GM19452 (cell line): ENCODE results near the gene ADCY2.

Source experiments
- ATAC-seq: cut with Tn5 transposase; IDR thresholded peaks from one replicate; pipeline ENCODE4 v1.9.1; 2021; ENCODE audit not compliant: unreplicated experiment

Gene ADCY2

DNA sequence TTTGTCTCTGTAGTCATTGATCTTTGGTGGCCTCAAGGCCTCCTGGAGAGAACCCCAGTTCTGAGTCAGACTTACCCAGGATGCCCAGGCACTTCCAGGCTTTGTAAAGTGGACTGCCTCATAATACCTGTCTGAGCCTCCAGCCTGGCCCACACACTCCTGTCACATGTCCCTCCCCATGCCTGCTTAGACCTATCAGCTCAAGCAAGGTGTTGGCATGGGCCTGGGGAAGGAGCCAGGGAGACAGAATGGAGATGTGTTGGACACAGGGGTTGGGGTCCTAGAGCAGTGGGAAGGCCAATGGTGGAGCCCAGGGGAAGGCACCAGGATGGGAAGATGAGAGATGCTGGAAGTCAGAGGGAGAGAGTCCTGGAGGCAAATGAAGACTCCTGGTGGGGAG, 318.8 kb downstream of the ADCY2 start:
- ATAC-seq = no peak

DNA sequence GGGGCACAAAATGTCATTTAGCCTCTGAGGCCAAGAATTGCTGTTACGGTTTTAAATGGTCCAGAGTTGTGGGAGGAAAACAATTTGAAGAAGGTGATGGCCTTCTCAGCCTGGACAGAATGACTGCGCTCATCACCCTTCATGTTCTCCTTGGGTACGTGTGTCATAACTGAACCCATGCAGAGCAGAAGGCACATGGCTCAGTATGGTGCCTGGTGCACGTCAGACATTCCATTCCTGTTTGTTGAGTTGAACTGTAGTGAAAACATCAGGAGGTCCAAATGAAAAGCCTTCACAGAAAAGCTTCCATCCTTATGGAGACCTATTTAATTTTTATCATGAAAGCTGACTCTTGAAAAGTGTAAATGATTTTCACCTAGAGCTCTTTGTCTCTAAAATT, 321.8 kb downstream of the ADCY2 start:
- no peak for ATAC-seq

DNA sequence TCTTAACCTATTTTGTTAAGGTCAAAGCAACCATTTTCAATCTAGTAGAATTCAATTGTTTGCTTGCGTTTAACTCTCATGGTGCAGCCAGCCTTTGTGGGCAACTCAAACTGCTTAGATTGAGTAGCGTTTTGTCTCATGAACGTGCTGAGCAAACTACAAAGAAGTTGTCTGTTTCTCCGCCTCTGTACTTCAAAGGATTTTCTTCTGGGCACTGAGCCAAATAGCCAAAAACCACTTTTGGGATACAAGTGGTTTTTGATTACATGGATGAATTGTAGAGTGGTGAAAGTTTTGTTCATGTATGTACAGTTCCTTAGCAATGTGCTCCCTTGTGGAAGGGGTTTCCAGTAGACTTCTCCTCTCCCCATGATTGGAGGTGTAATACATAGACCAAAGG, 332.1 kb downstream of the ADCY2 start:
- no peak for ATAC-seq

DNA sequence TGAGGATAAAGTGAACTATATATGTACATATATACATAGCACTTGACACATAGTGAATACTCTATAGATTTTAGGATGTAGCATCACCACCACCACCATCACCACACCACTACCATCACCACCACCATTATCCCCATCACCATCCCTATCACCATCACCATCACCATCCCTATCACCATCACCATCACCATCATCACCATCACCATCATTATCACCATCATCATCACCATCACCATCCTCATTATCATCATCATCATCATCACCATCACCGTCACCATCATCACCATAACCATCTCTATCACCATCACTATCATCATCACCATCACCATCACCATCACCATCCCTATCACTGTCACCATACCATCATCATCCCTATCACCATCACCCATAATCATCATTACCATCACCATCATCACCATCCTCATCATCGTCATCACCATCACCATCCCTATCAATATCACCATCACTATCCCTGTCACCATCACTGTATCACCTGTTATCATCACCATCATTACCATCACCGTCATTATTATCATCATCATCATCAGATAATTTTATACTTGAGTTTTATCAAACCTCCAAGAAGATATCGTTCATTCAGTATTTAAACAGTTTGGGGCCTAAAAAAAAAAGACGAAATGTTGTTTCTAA, 345.6 kb downstream of the ADCY2 start:
- ATAC-seq = no peak

DNA sequence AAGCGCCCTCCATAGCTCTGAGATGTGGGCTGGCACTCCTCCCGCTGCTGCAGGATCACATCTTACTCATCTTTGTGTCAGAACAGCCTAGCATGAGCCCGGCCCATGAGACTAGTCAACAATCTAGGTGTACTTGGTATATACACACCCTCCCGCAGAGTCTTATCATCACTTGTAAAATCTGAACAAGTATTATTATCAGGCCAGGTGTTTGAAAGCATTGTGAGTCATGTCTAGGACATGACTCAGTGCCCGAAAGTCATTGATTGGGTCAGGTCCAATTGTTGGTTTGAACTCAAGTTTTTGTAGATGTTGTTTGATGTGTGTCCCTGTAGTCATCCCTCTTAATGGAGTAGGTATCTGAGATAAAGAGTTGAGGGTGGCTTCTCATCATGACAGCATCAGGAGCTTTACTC, 346.3 kb downstream of the ADCY2 start:
- no peak for ATAC-seq

DNA sequence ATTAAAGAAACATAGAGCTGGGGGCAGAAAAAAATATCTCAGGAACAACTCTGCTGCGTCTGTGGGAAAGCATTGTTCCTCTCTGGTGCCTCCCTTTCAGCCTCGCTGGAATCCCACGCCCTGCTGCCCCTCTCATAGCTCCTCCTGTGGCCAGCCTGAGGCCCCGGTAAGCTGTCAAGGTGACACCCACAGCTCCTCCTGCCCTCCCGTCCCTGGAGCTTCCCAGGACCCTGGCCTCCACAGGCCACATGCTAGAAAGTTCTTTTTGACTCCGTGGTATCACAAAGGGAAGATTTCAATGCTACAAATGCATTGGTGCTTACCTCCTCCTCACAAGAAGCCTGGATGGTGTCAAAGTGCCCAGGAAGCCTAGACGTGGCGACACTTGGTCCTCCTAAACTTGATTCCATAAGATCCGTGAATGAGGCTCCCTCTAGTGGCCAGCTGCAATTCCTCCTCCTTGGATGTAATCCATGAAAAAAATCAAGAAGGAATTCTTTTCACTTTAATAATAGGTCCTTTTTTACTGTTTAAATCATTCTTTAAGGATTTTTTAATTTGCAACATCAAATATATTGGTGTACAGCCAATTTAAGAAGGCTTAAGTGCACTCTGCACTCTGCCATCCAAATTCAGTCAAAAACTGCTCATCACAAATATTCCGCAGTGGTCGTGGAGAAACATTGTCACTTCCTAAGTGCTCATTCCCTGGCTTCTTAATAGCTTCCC, 350.1 kb downstream of the ADCY2 start:
- ATAC-seq = no peak

DNA sequence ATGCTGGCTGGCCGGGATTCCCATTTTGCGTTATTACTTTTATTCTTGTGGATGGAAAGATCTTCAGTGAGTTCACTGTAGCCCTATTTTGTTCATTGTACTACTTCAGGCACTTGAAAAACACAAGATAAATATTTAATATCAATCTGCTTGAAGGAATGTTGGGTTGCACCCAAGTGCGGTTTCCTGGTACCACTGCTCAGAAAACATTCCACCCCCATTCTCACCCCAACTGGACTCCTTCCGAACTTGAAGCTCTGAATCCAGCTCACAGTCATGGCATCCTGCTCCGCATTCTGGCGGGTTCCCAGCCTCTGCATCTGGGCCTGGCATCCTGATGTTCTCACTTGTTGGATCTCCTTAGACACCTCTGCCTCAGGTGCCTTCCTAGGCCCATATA, 351.8 kb downstream of the ADCY2 start:
- no peak for ATAC-seq

DNA sequence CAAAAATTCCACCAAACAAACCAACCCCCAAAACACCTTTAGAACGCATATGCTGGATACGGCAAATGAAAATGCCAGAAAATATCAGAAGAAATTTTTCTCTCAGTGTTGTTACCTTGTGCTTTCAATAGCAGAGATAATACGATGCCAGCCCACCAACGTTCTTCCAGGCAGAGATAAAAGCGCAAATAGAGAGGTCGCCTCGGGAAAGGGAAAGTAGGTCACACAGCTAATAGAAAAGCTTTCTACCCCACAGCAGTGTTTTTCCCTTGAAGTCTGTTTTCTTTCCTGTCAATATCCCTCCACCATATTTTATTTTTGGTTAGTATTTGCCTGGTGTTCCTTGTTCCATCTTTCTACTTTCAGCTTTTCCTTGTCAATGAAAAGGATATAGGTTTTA, 353.7 kb downstream of the ADCY2 start:
- ATAC-seq = no peak

DNA sequence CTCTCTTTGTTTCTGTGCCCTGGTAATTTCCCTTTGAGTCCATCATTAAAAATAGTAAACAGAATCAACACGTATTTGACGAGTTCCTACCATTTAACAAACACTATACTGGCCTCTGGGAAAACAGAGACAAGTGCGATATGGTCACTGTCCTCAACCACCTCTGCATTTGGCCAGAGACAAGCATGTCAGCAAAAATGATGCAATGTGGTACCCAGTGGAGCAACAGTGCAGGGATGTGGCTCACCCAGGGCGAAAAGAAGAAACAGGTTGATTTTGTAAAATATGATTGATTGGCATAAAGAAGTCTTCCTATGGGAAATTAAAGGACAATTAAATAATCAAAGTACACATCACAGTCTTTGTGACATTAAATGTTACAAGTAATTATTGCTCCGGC, 355.9 kb downstream of the ADCY2 start:
- no peak for ATAC-seq

DNA sequence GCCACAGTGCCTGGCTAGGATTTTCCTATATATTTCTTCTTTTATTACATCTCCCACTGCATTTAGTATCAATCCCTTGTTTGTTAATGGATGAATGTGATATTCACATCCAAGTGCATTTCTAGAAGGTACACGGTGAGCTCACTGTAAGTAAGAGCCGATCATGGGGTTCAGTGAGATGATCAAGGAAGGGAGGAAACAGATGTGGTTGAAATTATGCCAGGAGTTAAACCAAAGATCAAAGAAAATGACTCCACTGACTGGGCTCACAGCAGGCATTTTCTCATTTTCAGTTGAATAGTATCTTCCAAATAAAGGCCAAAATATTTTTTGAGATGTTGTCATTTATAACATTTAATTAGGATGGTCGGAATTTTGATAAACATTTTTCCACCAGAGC, 357.2 kb downstream of the ADCY2 start:
- no peak for ATAC-seq

DNA sequence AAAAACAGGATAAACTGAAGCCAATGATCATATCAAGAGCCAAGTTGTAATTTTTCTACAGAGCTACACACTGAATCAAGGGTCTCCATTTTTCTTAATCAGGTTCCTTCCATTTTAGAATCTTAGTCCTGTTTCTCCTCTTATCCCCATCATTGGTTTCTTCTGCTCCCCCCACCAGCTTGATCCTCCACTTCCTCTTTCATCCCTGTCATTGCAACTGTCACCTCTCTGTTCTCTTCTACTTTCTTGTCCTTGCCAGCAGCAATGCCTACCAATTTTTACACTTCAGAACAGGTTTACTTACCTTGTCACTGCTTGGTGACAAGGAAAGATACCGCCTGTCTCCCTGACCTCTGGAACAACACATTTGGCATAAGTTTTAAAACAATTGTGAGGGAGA, 357.7 kb downstream of the ADCY2 start:
- ATAC-seq = no peak

DNA sequence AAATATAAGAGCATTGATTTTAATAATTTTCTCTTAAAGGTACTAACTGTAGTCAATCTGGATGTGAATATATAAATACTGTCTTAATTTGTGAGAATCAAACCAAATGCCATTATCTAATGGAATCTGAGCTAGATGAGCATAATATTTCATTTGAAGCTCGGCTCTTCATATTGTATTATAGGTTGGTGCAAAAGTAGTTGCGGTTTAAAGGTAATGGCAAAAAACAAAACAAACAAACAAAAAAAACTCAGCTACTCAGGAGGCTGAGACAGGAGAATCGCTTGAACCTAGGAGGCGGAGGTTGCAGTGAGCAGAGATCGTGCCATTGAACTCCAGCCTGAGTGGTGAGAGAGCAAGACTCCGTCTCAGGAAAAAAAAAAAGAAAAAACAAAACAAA, 358.6 kb downstream of the ADCY2 start:
- ATAC-seq = no peak

DNA sequence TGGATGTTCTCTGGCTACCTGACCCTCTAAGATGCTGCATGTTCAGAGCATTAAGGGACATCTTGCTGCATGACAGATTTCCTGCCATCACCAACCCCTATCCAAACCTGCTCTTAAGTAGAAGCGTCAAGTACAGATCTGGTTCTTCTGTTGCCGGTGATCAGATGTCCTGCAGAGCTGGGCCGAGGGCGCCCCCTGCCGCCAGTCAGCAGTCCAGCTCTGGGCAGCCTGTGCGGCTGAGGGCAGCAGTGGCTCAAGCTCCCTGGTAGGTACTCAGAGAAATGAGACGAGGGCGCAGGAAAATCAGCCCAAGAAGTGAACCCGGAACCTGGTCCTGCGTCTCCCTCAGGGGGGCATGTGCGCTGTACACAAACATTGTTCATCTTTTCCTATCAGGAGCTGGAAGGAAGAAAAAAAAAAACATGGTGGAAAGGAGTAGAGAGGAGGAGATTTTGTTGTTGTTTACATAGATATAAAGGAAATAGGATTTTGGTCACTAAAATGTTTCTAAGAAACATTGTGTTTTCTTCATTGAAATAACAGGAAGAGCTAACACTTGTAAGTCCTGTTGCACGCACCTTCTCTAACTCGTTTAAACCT, 359.2 kb downstream of the ADCY2 start:
- ATAC-seq = no peak

DNA sequence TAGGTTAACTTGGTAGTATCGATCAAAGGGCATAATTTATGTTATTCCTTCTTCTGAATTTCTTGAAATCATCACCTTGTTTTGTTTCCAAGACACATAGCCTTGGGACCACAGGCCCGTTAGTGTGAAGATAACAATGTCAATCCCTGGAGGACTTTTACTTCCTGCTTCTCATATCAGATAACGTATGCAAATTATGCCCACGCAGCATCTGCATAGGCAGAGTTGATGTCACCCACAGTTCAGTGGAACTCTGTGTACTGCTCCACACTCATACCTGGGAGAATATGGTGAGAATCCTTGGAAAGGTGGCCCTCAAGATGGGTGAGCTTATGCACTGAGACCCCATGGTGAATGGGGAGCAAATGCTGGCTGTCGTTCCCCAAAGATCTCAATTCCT, 360.0 kb downstream of the ADCY2 start:
- no peak for ATAC-seq

DNA sequence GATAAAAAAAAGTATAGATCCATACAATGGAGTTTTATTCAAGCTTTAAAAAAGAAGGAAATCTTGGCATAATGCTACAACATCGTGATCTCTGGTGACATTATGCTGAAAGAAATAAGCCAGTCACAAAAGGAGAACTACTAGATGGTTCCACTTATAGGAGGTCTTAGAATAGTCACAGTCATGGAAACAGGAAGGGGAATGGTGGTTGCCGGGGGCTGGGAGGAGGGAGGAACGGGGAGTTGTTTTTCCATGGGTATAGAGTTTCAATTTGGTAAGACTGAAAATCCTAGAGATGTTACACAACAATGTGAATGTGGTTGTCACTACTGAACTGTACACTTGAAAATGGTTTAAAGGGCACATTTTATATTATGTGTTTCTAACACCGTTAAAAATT, 360.5 kb downstream of the ADCY2 start:
- ATAC-seq = no peak

DNA sequence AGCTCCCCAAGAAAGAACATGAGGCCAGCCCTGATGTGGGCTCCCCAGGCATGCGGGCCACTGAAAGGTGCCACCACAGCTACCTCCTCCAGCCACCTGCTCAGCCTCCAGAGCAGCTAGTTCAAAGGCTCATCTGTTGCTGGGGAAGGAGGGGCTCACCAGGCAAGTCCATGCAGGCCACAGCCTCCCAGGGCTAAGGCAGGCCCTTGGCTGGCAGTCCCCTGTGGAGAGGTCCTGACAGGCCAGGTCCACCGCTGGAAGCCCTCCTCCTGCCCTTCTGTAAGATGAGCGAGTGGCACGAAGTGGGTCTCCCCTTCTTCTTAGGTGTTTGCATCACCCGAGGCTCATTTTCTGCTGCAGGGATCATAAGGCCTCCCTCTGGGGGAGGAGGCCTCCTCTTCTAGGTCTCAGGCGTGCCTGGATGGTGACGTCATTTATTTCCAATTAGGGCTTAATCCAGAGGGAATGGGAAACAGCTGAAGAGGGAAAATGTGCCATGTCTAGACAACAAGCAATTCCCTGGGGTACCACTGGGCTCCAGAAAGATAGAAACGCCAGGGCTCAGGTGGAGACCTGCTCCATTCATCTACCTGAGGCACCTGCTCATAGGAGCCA, 363.4 kb downstream of the ADCY2 start:
- ATAC-seq = no peak

DNA sequence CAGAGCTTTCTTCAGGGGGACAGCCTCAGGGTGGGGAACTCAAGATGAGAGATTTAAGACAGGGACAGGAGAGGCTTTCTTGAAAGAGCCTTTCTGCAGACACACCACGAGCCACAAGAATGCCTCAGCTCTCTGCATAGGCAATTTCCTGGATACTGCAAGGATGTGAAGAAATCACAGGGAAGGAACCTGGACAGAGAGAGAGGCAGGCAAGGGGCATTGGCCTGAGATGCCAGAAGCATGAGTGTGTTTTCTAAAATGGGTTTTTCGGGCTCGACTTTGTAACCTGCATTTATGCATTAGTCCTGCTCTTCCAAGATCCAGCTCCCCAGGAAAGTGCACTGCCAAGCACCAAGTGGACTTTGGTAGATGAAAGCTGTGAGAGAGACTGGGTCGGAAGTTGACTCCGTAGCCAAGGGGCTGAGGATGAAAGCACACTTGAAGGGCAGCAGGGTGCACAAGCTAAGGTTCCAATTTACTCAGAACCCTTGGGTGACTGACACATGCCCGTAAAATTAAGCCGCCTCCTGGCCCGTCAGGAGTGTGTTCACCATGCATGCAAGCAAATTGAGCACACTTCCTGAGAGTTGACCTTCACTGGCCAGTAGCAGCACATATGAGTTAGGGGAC, 364.1 kb downstream of the ADCY2 start:
- ATAC-seq = no peak

DNA sequence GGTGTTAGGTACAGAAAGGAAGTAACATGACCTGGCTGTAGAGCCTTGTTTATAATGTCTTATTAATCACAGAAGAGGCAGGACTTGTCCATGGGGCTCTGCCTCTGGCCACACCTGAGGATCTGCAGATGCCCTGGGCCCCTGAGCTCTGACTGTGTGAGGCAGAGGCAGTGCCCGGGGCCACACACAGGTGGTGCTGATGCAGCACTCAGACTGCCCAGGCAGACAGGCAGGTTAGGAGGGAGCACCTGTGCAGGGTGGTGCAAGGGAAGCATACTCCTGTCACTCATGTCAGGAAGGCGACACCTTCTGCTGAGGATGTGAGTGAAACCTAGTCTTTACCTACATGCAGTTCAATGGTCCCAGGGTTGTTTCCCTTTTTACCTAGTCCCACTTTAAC, 366.3 kb downstream of the ADCY2 start:
- no peak for ATAC-seq

DNA sequence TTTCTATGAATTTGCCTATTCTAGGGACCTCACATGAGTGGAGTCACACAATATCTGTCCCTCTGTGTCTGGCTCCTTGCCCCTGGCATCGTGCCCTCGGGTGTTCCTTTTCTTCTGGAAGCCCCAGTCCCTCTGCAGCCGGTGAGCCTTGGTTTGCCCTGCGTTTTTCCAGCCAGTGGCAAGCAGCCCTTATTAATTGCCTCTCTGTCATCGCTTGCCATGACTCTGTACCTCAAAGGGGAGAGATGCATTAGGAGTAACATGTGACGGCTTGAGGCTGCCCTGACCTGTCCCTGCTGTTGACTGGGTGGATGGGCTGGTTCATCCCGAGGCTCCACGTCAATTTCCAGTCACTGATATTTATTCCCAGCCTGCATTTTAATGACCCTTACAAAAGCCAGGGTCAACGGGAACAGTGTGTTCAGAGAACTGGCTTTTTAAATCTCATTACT, 367.7 kb downstream of the ADCY2 start:
- no peak for ATAC-seq

DNA sequence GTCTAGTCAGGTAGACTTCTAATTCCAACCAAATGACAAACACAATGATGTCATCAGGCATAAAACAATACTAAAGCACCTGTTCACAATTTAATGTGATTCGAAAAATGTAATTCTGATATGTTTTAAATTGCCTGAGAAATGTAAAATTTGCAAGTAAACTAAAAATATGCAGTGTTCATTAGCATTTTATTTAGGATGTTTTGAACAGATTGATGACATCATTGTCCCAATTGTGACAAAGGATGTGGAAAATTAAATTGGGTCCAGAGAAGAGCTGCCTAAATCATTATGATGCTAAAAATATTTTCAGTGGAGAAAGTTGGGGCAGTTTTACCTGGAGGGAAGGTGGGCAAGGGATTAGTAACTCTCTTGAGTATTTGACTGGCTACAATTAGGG, 368.5 kb downstream of the ADCY2 start:
- ATAC-seq = no peak

DNA sequence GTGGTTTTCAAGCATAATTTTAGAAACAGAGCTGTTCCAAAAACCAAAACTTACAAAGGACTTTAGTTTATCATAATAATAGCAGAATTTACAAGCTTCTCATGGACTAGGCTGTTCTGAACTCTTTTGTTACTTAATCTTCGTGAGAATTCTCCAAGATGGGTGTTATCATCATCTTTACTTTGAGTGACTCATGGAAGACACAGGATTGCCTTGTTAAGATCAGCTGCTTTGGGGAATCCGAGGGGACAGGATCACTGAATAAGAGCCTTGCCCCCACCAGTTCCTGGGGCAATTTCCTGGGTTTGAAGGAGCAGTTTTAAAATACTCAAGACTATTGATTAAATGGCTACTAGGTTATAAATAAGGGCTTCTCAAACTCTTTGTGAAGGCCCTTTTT, 374.5 kb downstream of the ADCY2 start:
- no peak for ATAC-seq

DNA sequence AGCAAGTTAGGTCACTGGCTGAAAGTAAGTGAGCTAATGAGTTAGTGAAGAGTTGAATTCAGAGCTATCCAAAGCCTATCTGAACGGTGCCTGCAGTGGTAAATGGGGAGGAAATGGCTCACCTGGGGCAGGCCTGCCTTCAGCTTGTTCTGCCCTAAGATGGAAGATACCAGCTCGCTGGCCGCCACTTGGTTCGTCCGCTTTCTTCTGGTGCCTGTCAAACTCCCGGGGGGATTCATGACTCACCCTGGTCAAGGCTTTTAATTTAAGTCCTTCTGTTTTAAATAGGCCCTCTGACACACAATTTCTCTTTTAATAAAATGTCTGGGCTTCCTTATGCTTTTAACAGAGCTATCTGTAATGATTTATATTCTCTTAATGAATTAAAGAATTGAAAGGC, 376.2 kb downstream of the ADCY2 start:
- no peak for ATAC-seq
